NCI-H460 (cell line): ENCODE measurements around the gene PSMD13. TPM values are rescaled to one million over a fixed set of nuclear protein-coding genes. Genes with fewer than 3 reads are reported as not detected.

Source experiments
- DNase-seq: peaks from one replicate; pipeline ENCODE4 v3.0.0-alpha.2; 2016; ENCODE audit warnings: low read depth; ENCODE audit errors: extremely low read depth
- total RNA-seq: library from RNA; depleted of rRNA; stranded (reverse); fragments of >200 nt; shearing (Covaris generic); gene quantifications from 2 replicates; pipeline ENCODE4 v1.2.3, GENCODE V29; 2014; rRNA removed

Gene PSMD13
- total RNA-seq, 1 experiment from 2014 or later, result 72.8 TPM

DNA sequence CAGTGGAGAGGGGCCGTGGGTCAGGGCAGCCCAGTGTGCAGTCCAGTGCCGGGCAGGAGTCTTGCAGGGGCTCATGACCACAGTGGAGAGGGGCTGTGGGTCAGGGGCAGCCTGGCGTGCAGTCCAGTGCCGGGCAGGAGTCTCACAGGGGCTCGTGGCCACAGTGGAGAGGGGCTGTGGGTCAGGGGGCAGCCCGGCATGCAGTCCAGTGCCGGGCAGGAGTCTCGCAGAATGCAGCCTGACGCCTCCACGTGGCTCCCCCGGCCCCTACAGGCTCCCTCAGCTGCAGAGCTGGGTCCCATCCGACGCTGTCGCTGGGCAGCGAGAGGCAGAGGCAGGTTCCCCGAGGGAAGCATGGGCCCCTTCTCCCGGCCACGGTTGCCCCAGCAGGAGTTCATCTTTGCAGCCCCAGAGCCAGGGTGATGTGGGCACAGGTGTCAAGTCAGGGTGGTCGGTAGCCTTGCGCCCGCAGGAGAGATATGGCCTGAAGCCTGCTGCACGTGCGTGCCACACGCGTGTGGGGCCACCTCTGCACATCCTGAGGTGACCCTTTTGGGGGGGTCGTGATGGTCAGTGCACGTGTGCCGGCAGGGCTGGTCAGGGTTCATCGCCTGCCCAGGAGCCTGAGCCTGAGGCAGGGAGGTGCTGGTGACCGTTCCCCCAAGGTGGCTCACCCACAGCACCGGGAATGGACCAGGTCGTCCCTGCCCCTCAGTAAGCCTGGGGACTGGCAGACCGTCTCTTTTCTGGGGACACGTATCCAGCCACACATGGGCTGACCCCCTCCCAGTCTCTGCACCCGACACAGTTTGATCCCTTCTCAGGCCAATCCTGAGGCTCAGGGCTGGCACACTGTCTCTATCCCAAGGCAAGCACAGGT lies 59.6 kb downstream of the PSMD13 start:
- DNase-seq, result no peak

DNA sequence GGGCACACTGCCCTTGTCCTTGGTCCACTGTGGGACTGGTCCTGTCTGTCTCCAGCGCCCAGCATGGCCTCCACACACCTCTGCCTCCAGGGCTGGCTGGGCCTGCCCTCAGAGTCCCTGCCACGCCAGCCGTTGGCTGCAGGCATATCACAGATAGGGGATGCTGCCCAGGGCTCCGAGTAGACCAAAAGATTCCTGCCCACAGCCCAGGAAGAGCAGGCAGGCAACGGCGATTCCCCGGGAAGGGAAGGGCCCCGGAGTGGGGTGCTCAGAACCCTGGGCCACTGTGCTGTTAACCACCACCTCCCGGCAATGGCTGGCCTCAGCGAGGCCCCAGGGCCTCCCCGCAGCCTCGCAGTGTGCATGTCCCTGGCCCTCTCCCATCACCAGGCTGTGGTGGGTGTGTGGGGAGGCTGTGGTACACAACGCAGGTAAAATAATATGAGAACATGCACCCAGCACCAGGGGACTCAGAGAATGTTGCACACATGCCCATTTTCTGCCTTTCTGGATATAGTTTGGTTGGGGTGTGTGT lies 60.3 kb downstream of the PSMD13 start:
- no peak for DNase-seq

DNA sequence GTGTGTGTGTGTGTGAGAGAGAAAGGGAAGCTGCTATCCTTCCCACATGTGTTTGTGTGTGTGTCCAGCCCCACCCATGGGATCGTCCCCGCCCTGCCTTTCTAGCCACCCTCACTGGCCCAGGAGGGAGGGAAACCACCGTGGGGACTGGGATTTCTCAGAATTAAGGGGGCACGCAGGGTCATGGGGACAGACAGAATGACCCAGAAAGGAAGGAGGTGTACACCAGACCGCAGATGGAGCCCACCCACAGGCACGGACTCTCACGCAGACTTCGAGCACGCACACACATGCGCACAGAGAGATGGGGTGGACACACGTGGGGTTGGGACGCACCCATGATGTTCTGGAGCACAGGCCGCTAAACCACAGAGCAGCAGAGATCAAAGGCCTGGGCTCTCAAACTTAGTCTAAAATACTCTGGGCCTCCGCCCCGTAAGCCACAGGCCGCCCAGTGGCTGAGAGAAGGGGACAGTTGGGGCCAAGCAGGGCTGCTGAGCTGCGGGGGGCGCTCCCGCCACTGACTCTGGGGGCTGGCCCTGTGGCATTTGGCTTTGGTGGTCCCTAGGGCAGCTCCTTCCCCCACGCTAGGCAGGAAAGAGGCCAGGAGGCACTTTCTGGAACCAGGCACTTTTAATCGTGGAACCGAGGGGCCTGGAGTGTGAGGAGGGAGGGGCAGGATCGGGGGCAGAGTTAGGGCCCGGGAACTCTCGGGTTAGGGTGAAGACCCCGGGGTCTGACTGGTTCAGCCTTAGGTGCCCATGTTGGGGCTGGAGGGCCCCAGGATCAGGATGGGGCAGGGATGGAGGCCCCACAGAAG lies 61.0 kb downstream of the PSMD13 start:
- DNase-seq, result no peak

DNA sequence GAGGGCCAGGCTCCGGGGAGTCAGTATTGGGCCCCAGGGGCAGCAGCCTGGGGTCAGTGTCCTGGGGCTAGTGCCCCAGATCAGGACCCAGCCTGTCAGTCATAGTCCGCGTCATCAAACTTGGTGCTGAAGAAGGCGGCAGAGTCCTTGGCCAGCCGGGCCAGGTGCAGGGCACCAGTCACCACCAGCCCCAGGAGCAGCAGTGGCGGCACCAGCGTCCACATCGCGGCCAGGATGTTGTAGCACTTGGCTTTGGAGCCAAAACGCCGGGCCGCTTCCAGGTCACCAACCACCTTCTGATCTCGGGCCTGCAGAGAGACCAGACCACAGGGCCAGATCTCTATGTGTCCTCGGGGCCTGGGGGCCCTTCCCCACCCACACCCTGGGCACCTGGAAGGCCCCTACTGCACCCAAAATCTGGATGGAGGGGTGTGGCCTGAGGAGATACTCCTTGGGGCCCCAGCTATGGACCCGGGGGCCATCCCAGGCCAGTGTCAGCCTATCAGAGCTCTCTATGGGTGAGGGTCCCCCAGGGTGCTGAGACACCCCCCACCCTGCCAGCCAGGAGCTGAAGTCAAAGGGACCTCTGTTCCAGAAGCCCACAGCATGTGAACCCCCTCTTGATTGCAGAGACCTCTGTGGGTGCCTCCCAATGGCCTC lies 61.8 kb downstream of the PSMD13 start:
- no peak for DNase-seq

DNA sequence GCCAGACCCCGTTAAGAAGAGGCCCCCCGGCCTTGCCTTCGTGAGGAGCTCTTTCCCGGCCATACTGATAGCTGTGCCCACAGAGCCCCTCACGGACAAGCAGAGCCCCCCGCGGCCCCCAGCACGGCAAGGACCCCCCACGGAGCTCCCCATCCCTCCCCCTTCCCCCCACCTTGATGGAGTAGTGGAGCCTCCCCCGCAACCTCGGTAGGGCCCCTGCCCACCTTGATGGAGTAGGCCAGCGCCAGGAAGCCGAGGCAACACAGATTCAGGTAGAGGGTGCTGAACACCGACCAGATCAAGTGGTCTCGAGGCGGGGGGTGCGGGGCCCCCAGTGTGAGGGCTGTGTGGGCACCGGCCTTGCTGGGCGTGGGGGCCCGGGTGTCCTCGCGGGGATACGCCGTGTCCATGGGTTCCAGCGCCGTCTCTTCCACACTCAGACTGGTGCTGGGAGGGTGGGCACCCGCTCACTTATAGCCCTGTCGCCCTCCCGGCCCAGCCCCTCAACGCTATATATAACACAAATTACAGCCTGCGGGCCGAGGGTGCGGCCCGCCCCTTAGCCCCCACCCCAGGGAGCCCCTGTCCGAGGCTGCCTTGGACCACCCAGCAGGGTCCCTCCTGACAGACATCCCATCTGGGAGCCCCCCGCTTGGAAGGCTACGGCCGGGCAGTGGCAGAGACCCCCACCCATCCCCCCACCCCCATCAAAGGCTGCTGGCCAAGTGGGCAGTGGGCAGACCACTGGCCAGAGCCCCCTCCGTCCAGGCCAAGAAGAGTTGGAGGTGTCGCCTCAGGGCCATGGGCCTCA lies 62.5 kb downstream of the PSMD13 start, which contains the start of gene IFITM5:
Gene IFITM5 (minus strand): TSS at position 446 of the 811 bp plus-strand sequence. CDS start 36 bp downstream, at position 410.
- no peak for DNase-seq

DNA sequence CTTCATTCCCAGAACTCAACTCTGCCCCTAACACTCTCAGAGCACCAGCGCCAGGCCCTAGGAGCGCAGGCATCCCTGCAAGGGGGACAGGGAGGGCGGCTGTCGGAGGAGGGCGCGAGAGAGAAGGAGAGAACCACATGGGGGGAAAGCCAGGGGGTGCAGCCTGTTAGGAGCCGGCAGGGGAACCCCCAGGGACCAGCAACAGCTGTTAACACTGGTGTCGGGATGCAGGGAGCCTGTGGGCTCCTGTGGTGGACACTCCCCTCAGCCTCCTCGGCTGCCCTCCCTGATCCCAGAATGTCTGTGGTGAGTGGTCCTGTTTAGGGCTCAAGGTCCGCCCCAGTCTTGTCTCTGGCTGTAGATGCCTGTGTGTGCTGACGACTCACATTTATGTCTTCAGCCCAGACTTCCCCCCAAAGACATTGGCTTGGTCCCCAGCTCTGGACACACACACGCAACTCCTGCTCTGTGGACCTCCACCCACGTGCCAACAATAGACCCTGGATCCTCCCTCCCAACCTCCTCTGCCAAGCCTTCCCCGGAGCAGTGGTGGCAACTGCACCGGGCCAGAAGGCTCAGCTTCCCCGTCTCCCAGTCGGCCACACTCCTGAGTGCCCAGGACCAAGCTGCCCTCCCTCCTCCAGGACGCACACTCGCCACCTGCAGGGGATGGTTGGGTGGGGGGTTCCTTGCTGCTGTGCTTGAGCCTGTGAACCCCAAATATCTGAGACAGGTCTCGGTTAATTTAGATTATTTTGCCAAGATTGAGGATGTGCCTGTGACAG lies 63.4 kb downstream of the PSMD13 start:
- DNase-seq, result no peak

Other genes with a start within 250 kb of the PSMD13 start
- not detected in 2 replicates for gene SCGB1C1, start 43.9 kb upstream of the PSMD13 start, total RNA-seq
- gene BET1L, start 29.6 kb upstream of the PSMD13 start, total RNA-seq, result 16.5 and 16.8 TPM in 2 replicates
- 53.9 and 82.0 TPM in 2 replicates for gene RIC8A, start 29.3 kb upstream of the PSMD13 start, total RNA-seq
- gene SIRT3, start 634 bp upstream of the PSMD13 start, total RNA-seq, result 9.8 and 11.0 TPM in 2 replicates
- gene NLRP6, start 41.4 kb downstream of the PSMD13 start, total RNA-seq, result not detected in 2 replicates
- gene PGGHG, start 52.1 kb downstream of the PSMD13 start, total RNA-seq, result 12.7 and 13.4 TPM in 2 replicates
- gene IFITM5, start 62.5 kb downstream of the PSMD13 start, total RNA-seq, result not detected in 2 replicates
- 44.7 and 71.8 TPM in 2 replicates for gene IFITM2, start 70.8 kb downstream of the PSMD13 start, total RNA-seq
- gene IFITM1, start 77.1 kb downstream of the PSMD13 start, total RNA-seq, result 2.2 and 4.5 TPM in 2 replicates
- gene IFITM3, start 83.9 kb downstream of the PSMD13 start, total RNA-seq, result 161 and 191 TPM in 2 replicates
- gene B4GALNT4, start 132.5 kb downstream of the PSMD13 start, total RNA-seq, result 8.1 and 8.6 TPM in 2 replicates
- 27.0 and 27.7 TPM in 2 replicates for gene PKP3, start 157.2 kb downstream of the PSMD13 start, total RNA-seq
- gene SIGIRR, start 178.0 kb downstream of the PSMD13 start, total RNA-seq, result 17.5 and 24.3 TPM in 2 replicates
- gene ANO9, start 205.0 kb downstream of the PSMD13 start, total RNA-seq, result 0.12 TPM in 1 of 2 replicates, not detected in the other
- gene PTDSS2, start 213.3 kb downstream of the PSMD13 start, total RNA-seq, result 19.6 and 23.7 TPM in 2 replicates